Measurements from ENCODE around the gene CNGB1.

The CNGB1 gene

DNA sequence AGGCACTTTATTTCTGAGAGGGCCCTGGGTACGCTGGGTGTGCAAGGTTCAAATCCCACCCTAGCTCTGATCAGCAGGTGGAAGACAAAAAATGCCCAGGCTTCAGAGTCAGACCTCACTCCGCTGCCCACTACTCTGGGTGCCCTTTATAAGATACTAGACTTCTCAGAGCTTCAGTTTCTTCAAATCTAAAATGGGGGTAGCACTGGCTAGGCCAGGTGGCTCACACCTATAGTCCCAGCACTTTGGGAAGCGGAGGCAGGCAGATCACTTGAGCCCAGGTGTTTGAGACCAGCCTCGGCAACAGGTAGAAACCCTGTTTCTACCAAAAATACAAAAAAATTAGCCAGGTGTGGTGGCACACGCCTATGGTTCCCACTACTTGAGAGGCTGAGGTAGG lies 32.0 kb upstream of the CNGB1 start:
- TF ChIP-seq TAF1 (IDR thresholded peaks at IDR 0.05; ENCODE audit: low read depth), result no peak
- no peak for TF ChIP-seq EP300 (IDR thresholded peaks at IDR 0.05; ENCODE audit: borderline replicate concordance)
- no peak for TF ChIP-seq FOXM1 (IDR thresholded peaks at IDR 0.05; ENCODE audit: borderline replicate concordance, low read depth)
- no peak for TF ChIP-seq YY1 (IDR thresholded peaks at IDR 0.05; ENCODE audit: low read depth)
- TF ChIP-seq TCF12 (IDR thresholded peaks at IDR 0.05; ENCODE audit: low read depth), result no peak
- no peak for TF ChIP-seq ZBTB7A (IDR thresholded peaks at IDR 0.05; ENCODE audit: low read depth)
- TF ChIP-seq, protein P1, sequence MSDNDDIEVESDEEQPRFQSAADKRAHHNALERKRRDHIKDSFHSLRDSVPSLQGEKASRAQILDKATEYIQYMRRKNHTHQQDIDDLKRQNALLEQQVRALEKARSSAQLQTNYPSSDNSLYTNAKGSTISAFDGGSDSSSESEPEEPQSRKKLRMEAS (IDR thresholded peaks at IDR 0.05), result no peak
- TF ChIP-seq, protein P2, sequence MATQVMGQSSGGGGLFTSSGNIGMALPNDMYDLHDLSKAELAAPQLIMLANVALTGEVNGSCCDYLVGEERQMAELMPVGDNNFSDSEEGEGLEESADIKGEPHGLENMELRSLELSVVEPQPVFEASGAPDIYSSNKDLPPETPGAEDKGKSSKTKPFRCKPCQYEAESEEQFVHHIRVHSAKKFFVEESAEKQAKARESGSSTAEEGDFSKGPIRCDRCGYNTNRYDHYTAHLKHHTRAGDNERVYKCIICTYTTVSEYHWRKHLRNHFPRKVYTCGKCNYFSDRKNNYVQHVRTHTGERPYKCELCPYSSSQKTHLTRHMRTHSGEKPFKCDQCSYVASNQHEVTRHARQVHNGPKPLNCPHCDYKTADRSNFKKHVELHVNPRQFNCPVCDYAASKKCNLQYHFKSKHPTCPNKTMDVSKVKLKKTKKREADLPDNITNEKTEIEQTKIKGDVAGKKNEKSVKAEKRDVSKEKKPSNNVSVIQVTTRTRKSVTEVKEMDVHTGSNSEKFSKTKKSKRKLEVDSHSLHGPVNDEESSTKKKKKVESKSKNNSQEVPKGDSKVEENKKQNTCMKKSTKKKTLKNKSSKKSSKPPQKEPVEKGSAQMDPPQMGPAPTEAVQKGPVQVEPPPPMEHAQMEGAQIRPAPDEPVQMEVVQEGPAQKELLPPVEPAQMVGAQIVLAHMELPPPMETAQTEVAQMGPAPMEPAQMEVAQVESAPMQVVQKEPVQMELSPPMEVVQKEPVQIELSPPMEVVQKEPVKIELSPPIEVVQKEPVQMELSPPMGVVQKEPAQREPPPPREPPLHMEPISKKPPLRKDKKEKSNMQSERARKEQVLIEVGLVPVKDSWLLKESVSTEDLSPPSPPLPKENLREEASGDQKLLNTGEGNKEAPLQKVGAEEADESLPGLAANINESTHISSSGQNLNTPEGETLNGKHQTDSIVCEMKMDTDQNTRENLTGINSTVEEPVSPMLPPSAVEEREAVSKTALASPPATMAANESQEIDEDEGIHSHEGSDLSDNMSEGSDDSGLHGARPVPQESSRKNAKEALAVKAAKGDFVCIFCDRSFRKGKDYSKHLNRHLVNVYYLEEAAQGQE (IDR thresholded peaks at IDR 0.05; ENCODE audit: low read depth), result no peak
- no peak for TF ChIP-seq CREB1 (IDR thresholded peaks at IDR 0.05; ENCODE audit: low read depth)
- no peak for TF ChIP-seq TEAD4 (IDR thresholded peaks at IDR 0.05)
- TF ChIP-seq EGR1 (IDR thresholded peaks at IDR 0.05), result no peak
- TF ChIP-seq, protein P3, sequence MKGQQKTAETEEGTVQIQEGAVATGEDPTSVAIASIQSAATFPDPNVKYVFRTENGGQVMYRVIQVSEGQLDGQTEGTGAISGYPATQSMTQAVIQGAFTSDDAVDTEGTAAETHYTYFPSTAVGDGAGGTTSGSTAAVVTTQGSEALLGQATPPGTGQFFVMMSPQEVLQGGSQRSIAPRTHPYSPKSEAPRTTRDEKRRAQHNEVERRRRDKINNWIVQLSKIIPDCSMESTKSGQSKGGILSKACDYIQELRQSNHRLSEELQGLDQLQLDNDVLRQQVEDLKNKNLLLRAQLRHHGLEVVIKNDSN (IDR thresholded peaks at IDR 0.05), result no peak
- TF ChIP-seq NFIC (IDR thresholded peaks at IDR 0.05), result no peak
- TF ChIP-seq RAD21 (IDR thresholded peaks at IDR 0.05; ENCODE audit: low read depth), result no peak
- TF ChIP-seq CEBPB (IDR thresholded peaks at IDR 0.05), result no peak

DNA sequence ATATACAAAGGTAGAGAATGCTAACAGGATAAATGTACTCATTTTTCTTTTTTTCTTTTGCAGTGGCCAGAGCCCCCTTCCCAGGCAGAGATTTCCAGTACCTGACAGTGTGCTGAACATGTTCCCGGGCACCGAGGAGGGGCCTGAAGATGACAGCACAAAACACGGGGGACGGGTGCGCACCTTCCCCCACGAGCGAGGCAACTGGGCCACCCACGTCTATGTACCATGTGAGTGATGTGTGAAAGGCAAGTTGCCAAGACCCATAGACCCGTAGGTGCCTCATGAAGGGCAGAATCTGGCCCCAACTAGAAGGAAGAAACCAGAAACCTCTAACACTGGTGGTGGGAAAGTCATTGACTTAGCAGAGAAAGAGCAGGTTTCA lies 31.5 kb upstream of the CNGB1 start:
- TF ChIP-seq YY1 (IDR thresholded peaks at IDR 0.05; ENCODE audit: low read depth) (no peak), CREB1 (IDR thresholded peaks at IDR 0.05; ENCODE audit: low read depth) (no peak), FOXM1 (IDR thresholded peaks at IDR 0.05; ENCODE audit: borderline replicate concordance, low read depth) (no peak), RAD21 (IDR thresholded peaks at IDR 0.05; ENCODE audit: low read depth) (no peak), EGR1 (IDR thresholded peaks at IDR 0.05) (no peak), TAF1 (IDR thresholded peaks at IDR 0.05; ENCODE audit: low read depth) (no peak), TEAD4 (IDR thresholded peaks at IDR 0.05) (no peak), EP300 (IDR thresholded peaks at IDR 0.05; ENCODE audit: borderline replicate concordance) (no peak), ZBTB7A (IDR thresholded peaks at IDR 0.05; ENCODE audit: low read depth) (no peak)
- TF ChIP-seq, protein P3 (IDR thresholded peaks at IDR 0.05), result no peak
- TF ChIP-seq, protein P2 (IDR thresholded peaks at IDR 0.05; ENCODE audit: low read depth), result no peak

GRCh38 chr16:58001781-58002415 lies 31.0 kb upstream of the CNGB1 start:
- TF ChIP-seq NFIC (IDR thresholded peaks at IDR 0.05), result no peak
- TF ChIP-seq, protein P1 (IDR thresholded peaks at IDR 0.05), result no peak
- TF ChIP-seq RAD21 (IDR thresholded peaks at IDR 0.05; ENCODE audit: low read depth), result no peak
- TF ChIP-seq EP300 (IDR thresholded peaks at IDR 0.05; ENCODE audit: borderline replicate concordance), result no peak
- TF ChIP-seq EGR1 (IDR thresholded peaks at IDR 0.05), result no peak
- TF ChIP-seq TEAD4 (IDR thresholded peaks at IDR 0.05), result no peak
- no peak for TF ChIP-seq CEBPB (IDR thresholded peaks at IDR 0.05)

- peak; percentile 94 for TF ChIP-seq ZBTB7A (IDR thresholded peaks at IDR 0.05; ENCODE audit: low read depth)
- TF ChIP-seq RAD21 (IDR thresholded peaks at IDR 0.05; ENCODE audit: low read depth), result peak; percentile 60; the same call in 1 of the 2 replicates
- TF ChIP-seq, protein P1 (IDR thresholded peaks at IDR 0.05), result peak; percentile 63
- TF ChIP-seq, protein P3 (IDR thresholded peaks at IDR 0.05), result no peak; the same call in 1 of the 2 replicates
- no peak for TF ChIP-seq TCF12 (IDR thresholded peaks at IDR 0.05; ENCODE audit: low read depth)
- peak; percentile 50; the same call in 1 of the 2 replicates for TF ChIP-seq TAF1 (IDR thresholded peaks at IDR 0.05; ENCODE audit: low read depth)
These were observed 30.1 kb upstream of the CNGB1 start, which contains the start of gene USB1 for GRCh38 chr16:58000706-58001676. TSS of gene USB1 (plus strand) at chr16:58001407. CDS start at chr16:58001484, 77 bp downstream.
